ENCODE results near the gene CPLANE1.
"Not testable (repeated sequence)": the region's sequence is repeated elsewhere in the genome, so short reads cannot be mapped to it uniquely, and the experiment has no call there.

Gene CPLANE1

DNA sequence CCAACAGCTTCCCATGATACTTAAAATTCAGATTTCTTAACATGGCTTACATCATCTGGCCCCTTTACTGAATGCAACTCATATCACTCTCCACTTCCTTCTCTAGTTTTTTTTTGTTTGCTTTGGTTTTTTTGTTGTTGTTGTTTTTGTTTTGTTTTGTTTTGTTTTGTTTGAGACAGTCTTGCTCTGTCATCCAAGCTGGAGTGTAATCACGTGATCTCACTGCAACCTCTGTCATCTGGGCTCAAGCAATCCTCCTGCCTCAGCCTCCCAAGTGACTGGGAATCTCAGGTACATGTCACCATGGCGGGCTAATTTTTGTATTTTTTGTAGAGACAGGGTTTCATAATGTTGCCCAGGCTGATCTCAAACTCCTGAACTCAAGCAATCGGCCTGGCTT, 41.4 kb downstream of the CPLANE1 start:
- no peak for DNase-seq

DNA sequence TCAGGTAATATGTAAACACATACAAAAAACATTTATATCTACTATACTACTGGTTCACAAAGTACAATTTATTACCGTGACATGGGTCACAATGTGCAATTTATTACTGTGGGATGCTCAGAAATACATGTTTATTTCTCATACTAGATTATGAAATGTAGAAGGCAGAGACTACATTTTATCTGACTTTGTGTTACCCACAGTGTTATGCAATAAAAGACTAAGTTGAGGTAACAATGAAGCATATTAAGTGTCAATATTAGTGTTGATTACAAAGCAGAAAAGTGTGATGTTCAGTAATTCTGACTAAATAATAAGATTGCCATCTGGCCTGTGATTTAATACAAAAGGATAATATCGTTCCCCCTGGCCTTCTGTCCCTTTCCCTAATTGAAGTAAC, 42.4 kb downstream of the CPLANE1 start:
- DNase-seq, result no peak

DNA sequence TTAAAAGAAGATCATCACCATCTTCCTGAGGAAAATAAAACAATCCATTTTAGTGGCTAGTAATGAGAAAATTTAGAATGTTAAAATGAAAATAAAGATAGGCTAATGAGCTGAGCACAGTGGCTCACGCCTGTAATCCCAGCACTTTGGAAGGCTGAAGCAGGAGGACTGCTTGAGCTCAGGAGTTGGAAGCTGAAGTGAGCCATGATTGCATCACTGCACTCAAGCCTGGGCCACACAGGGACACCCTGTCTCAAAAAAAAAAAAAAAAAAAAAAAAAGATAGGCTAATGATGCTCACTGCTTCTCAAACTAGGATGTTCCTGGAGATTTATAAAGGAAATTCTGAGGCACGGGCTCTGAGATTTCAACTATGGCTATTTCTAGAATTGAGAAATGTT, 50.3 kb downstream of the CPLANE1 start:
- DNase-seq, result no peak

DNA sequence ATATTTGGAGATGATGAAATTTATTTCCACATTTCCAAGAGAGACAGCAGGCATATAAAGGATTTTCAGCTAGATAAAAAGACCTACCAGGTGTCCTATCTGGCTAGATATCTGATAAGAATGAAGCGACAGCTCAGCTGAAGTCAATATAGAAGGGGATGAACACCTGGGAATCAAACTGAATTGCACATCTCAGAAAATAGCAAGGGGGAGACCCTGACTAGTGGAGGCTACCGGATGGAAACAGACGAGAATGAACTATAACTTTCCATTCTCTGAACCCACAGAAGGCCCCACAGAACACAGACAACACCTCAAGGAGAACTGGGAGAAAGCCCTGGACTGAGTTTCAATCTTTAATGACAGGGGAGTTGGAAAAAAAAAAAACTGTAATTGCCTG, 51.1 kb downstream of the CPLANE1 start:
- DNase-seq, result no peak

DNA sequence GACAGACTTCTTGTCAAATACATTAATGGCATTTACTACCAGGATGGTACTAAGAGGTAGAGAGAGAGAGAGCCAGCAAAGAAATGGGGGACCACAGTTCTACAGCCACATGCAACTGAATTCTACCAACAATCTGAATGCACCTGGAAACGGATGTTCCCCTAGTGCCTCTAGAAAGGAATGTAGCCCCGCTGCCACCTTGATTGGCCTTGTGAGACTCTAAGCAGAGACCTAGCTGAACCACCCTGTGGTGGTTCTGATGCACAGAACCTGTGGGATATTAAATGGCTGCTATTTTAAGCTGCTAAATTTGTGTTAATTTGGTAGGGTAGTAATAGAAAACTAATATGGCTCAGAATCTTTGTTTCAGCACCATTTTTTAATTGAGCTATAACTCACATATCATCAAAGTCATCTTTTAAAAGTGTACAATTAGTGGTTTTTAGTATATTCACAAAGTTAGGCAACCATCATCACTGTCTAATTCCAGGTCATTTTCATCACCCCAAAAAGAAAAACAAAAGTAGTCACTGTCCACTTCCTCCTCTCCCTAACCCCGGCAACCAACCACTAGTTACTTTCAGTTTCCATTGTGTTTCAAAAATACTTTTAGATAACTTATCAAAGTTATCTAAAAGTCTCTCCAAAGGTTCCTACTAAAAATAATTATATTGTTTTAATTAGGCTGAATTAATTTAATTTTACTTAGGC, 51.7 kb downstream of the CPLANE1 start:
- no peak for DNase-seq

DNA sequence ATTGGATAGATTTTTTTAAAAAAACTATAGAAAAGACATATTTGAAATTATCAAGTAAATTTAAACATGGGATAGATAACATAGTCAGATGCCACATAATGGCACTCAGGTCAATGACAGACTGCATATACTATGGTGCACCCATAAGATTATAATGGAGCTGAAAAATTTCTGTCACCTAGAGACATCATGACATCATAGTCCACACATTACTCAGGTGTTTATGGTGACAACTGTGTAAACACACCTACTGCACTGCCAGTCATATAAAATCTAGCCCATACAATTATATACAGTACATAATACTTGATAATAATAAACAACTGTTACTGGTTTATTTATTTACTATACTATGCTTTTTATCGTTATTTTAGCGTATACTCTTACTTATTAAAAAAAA, 58.6 kb downstream of the CPLANE1 start:
- DNase-seq, result no peak

DNA sequence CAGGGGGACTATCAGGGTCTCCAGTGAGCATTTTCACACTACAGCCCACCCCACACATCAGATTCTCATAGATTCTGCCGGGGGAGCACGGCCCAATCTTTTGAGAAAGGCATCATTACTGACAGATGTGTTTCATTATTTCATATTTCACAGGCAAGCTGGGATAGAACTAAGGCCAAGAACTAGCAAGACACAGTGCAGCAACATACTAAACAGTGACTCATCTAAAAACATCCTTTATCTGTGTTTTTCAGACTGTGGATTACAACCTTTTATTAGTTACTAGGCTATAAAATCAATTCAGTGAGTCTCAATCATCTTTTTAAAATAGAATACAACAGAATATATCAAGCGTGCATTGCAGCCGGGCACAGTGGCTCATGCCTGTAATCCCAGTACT, 59.8 kb downstream of the CPLANE1 start:
- DNase-seq, result no peak

DNA sequence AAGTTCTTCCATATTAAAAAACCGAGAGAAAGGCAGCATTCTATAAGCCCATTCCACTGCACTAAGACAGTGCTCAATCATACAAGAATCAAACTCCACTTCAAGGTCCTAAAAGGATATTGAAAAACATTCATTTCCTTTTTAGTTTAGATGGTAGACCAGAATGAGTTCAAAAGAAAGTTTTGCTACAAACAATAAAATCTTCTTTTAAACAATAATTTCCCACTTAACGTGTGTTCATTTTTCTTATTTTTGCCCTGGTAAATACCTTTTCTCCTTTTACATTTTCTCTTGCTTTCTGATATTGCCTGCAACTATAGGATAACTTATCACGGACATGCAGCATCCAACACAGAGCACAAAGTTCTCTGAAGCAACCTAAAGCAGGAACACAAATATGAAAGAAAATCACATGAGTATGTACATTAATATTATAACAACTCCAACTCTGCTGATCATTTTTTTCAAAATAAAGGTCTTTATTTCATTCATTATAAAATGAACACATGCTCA, 61.7 kb downstream of the CPLANE1 start:
- no peak for DNase-seq

DNA sequence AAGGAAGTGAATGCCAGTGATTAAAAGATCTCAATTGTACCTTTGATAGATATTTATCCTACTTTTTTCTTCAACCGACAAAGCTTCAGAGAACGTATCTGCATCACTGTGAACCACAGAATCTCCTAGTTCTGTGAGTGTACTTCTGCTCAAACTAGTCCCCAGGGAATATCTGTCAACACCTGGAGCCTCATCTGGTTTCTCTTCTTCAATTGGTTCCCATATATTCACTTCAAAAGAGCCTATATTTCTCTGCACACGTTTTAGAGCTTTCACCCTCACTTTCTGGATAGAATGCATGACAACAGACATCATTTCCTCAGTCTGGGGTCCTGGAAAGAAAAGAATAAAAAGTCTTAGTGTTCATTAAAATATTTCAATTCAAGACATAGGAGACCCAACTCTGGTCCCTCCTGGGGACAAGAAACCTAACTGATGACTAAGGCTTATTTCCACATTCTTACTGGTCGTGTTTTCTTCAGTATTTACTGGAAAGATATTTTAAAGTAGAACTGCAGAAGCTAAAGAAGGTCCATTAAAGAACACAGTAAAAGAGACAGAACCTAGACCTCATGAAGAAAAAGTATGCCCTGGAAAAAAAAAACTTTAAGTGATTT, 64.3 kb downstream of the CPLANE1 start:
- DNase-seq, result no peak

DNA sequence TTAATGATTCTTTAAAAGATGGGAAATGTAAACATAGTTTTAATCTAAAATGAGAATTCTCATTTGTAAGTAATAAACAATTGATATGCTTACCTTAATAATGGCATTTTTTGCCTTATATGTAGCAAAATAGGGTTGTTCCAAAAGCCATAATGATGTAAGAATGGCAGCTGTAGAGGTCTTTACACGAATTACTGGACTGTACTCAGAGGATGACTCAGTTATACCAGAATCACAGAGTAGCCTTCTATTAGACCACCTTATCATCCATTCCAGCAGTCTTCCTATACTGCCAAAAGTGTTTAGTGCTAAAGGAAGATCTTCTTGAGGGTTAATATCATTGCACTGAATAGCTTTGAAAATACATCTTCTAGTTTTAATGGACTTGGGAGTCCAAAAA, 66.5 kb downstream of the CPLANE1 start:
- no peak for DNase-seq

DNA sequence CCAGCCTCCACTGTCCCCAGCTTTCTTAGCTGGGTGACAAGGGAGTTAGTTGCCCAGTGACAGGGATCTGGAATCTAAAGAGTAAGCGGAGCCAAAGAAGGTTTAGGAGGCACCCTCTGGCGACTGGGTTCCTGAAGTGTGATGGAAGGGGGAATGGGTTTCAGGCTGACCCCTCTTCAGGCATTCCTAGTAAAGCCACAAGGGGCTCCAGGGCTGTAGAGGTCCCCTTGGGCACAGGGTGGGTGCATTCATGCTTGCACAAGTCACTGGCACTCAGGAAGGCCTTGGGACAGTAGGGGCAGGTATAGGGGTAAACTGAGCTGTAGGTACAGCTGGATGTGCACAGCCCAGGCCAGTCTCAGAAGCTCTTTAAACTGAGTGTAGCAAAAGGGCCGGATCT, 74.2 kb downstream of the CPLANE1 start:
- DNase-seq, result no peak

DNA sequence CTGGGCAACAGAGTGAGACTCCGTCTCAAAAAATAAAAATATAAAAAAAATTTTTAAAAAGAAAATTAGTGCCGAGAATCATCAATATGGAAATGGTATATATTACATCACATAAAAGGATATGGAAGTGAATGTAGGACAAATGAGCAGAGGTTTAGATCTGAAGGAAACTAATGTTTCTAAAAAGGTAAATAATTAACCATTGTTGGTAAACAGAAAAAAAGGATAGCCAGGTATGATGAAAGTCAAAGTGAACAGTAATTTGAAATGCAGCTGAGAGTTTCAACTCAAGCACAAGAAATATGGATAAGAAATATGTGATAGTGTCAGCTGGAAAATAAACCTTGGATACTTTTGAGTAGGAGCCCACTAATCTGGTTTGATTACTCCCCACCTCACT, 76.2 kb downstream of the CPLANE1 start:
- DNase-seq, result no peak

DNA sequence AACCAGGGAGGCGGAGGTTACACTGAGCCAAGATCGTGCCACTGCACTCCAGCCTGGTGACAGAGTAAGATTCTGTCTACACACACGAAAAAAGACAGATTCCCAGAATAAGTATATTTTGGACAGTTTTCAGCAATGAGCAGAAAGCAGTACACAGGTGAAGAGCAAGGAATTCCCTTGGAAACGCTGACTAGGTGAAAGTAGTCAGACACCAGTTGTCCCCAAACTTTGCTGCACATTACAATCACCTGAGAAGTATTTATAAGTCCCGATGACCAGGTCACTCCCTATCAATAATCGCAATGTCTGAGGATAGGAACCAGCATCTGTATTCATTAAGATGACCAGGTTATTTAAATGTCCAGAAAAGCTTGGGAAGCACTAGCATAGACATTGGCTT, 78.3 kb downstream of the CPLANE1 start:
- DNase-seq, result no peak

DNA sequence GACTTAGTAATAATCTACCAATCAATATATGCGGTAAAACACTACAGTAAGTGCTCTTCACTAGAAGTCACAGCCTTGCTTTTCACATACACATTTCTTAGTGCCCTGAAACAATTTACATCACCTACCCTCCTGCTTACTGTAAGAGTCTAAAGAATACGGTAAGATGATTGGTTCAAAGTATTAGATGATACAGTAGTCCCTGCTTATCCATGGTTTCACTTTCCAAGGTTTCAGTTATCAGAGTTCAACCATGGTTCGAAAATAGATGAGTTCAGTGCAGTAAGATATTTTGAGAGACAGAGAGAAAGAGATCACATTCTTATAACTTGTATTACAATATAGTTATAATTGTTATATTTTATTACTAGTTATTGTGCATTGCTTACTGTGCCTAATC, 83.0 kb downstream of the CPLANE1 start:
- DNase-seq, result no peak

DNA sequence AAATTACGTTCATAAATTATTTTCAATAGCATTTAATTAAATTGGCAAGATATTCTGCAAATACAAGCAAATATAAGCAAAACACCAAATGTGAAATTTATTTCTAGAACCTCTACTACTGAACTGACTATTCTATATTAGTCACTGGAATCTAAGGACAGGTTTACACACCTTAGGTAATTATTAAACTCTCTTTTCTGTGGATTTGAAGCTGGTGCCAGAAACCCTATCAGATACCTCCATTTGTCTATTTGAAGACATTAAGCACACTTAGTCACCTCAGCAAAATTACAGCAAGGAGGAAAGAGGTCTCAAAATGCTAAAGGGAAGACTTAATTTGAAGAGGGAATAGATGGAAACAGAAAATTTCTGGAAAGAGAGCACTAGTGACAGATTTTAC, 83.4 kb downstream of the CPLANE1 start:
- DNase-seq, result no peak

DNA sequence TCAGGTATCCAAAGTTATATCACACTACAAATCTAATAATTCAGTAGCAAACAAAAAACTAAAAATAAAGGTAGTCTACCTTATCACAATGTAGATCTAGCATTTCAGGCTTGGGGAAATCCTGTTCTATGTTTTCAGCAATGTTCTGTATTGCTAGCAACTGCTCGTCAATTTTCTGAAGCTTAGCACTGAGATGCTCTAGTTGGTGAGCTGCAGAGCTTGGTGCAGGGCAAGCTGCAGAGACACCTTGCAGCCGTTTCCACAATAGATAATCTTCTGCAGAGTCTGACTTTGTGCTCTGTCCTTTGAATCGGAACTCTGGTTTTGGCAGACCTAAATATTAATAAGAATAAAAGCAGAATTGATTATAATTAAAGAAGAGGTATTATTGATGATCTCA, 95.5 kb downstream of the CPLANE1 start:
- no peak for DNase-seq

DNA sequence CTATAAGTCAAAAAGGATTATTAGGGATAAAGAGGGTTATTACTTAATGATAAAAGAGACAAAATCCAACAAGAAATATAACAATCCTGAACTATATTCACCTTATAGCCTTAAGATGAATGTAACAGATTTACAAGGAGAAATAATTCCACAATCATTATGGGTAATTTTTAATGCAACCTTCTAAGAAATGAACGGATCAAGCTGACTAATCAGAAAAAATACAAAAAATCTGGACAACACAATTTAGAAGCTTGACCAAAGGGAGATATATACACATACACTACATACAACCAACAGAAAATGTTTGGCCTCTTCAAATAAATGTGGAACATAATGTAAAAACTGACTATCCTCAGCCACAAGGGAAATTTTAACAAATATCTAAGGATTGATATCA, 102.3 kb downstream of the CPLANE1 start:
- no peak for DNase-seq

DNA sequence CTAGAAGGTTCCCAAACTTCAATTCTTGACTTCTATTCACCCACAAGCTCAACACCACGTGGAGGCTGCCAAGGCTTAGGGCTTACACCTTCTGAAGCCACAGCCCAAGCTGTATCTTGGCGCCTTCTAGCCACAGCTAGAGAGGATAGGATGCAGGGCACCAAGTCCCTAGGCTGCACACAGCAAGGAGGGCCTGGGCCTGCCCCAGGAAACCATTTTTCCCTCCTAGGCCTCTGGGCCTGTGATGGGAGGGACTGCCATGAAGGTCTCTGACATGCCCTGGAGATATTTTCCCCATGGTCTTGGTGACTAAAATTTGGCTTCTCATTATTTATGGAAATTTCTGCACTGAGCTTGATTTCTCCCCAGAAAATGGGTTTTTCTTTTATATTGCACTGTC, 112.5 kb downstream of the CPLANE1 start:
- no peak for DNase-seq

DNA sequence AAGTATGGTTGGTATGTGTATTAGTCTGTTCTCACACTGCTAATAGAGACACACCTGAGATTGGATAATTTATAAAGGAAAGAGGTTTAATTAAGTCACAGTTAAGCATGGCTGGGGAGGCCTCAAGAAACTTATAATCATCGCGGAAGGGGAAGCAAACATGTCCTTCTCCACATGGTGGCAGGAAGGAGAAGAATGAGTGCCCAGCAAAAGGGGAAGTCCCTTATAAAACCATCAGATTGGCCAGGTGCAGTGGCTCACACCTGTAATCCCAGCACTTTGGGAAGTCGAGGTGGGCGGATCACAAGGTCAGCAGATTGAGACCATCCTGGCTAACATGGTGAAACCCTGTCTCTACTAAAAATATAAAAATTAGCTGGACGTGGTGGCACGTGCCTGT, 113.9 kb downstream of the CPLANE1 start:
- not testable (repeated sequence) for DNase-seq

DNA sequence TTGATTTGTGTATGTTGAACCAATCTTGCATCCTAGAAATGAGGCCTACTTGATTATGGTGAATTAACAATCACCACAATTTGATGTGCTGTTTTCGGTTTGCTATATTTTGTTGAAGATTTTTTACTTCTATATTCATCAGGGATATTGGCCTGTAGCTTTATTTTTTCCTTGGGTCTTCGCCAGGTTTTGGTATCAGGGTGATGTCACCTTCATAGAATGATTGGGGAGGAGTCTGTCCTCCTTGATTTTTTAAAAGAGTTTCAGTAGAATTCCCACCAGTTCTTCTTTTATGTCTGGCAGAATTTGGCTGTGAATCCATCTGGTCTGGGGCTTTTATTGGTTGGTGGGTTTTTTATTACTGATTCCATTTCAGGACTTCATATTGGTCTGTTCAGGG, 115.2 kb downstream of the CPLANE1 start:
- no peak for DNase-seq

DNA sequence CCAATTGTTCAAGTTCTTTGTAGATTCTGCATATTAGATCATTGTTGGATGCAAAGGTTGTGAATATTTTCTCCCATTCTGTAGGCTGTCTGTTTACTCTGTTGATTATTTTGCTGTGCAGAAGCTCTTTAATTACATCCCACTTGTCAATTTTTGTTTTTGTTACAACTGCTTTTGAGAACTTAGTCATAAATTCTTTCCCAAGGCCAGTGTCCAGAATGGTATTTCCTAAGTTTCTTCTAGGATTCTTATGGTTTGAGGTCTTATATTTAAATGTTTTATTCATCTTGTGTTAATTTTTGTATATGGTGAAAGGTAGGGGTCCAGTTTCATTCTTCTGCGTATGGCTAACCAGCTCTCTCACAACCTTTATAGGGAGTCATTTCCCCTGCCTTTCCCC, 116.5 kb downstream of the CPLANE1 start:
- no peak for DNase-seq

DNA sequence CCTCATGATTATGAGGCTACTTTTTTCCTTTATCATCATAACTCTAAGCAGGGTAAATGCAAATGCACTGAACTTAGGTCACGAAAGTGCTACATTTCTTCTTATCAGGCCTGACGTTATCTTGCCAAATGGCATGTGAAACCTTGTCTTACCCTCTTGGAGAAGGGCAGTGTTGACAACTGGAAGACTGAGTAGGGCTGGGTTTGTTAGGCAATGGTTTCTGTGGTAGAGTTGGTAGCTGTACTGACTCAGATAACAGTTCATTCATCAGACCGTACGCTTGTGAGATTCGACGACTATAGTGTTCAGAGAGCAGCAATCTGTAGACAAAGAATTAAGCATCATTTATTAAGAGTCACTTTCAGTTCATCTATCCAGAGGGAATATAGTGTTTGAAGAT, 127.7 kb downstream of the CPLANE1 start:
- no peak for DNase-seq

DNA sequence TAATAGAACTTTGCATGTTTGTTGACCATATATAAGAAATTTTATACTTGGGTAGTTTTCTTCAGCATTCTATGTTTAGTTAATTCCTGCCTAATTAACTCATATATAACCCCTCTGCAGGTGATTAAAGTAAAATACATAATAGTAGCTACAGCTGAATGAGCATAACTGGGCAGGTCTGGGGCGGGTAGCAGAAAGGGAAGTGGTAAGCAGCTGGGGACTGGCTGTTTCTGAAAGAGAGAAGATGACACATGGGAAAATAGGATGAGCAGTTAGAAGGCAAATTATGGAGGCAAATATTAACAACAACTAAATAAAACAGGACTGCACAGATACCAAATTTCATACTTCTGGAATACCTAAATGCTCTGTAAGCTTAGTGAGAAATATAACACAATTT, 128.1 kb downstream of the CPLANE1 start:
- no peak for DNase-seq

DNA sequence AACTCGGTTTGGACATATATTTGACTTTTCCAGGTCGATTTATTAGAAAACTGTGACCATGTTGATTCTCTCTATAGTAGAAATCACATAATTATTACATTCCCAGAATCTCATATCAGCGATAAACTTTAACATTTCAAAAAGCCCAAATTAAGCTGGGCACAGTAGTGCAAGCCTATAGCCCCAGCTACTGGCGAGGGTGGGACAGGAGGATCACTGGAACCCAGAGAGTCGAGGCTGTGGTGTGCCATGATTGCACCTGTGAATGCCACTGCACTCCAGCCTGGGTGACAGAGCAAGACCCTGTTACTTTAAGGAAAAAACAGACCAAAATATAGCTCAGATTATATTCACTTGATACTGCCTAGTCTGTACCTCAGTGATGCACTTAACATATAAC, 128.9 kb downstream of the CPLANE1 start:
- DNase-seq, result no peak

DNA sequence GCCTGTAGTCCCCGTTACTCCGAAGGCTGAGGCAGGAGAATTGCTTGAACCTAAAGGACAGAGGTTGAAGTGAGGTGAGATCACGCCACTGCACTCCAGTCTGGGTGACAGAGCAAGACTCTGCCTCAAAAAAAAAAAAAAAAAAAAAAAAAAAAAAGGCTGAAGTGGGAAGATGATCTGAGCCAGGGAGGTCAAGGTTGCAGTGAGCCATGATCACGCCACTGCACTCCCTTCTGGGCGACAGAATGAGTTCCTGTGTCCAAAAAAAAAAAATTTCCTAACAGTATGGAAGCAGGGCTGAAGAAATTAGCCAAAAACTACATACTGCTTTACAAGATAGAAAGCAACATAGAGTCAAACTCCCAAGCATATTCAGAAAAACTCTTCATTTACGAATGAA, 132.8 kb downstream of the CPLANE1 start:
- no peak for DNase-seq
